Thoracic aorta (tissue), 2 donors: ENCODE results near the gene TTBK1. TPM values are rescaled to one million over a fixed set of nuclear protein-coding genes. Genes with fewer than 3 reads are reported as not detected.
"Not testable (repeated sequence)": the region's sequence is repeated elsewhere in the genome, so short reads cannot be mapped to it uniquely, and the experiment has no call there.

Experiments
- ATAC-seq: fragments of 150-250 bp; one replicate; pipeline ENCODE4 v1.8.0; 2017; ENCODE audit warnings: low read depth; ENCODE audit not compliant: insufficient number of reproducible peaks, low FRiP score
- DNase-seq: peaks from one replicate; pipeline ENCODE4 v3.0.0-alpha.2; 2020; ENCODE audit warnings: low spot score
- H3K27ac ChIP-seq, 2 donors: fragments of 200-600 bp; sonication (generic); 1 replicate in 1 of 2; 2 replicates in 1 of 2; pipeline ENCODE4 v1.5.1; 2016; ENCODE audit warnings: mild to moderate bottlenecking in 2 of 2, moderate library complexity in 2 of 2
- H3K27me3 ChIP-seq: fragments of 200-600 bp; sonication (generic); replicated peaks from 2 replicates; pipeline ENCODE4 v1.6.0; 2016; ENCODE audit warnings: mild to moderate bottlenecking; ENCODE audit not compliant: insufficient read depth
- H3K36me3 ChIP-seq: fragments of 200-600 bp; sonication (generic); one replicate; pipeline ENCODE4 v1.5.1; 2016
- H3K4me1 ChIP-seq, 2 donors: fragments of 200-600 bp; sonication (generic); 1 replicate in 1 of 2; 2 replicates in 1 of 2; pipeline versions ENCODE4 v1.5.1 to v1.6.0; 2016; ENCODE audit warnings: low read depth in 2 of 2, mild to moderate bottlenecking in 1 of 2; ENCODE audit not compliant: control insufficient read depth in 1 of 2
- H3K4me3 ChIP-seq: fragments of 200-600 bp; sonication (generic); 2 replicates; pipeline ENCODE4 v1.5.1; 2016; ENCODE audit warnings: mild to moderate bottlenecking
- H3K9me3 ChIP-seq: fragments of 200-600 bp; sonication (generic); 2 replicates; pipeline ENCODE4 v1.5.1; 2016
- CTCF ChIP-seq: fragments of 200-600 bp; sonication (generic); IDR thresholded peaks from one replicate; pipeline ENCODE4 v1.5.1; 2019; ENCODE audit warnings: antibody characterized with exemption
- total RNA-seq, 2 donors: library from RNA; depleted of rRNA; stranded (reverse); fragments of >200 nt; gene quantifications; one replicate each; pipeline versions ENCODE4 v1.1.0 to v1.2.3, GENCODE V29; 2016

The TTBK1 gene
- total RNA-seq, 2 donors from 2014 or later, result not detected

GRCh38 chr6:43298565-43299337 is 55.5 kb downstream of the TTBK1 start:
- no peaks in the 10 kb centered on the region for H3K36me3 ChIP-seq
- H3K27ac ChIP-seq, result no peak overlapping the region
- ATAC-seq (no peak), DNase-seq (no peak)
- no peak for TF ChIP-seq CTCF
- no peaks in the 10 kb centered on the region for H3K27me3 ChIP-seq
- no peak overlapping the region for H3K4me3 ChIP-seq
- no peaks in the 10 kb centered on the region for H3K4me1 ChIP-seq
- no peaks in the 10 kb centered on the region for H3K9me3 ChIP-seq

- no peak overlapping the region for H3K4me3 ChIP-seq
- no peak for TF ChIP-seq CTCF
- H3K4me1 ChIP-seq, result no peaks in the 10 kb centered on the region
- H3K27ac ChIP-seq, result no peak overlapping the region
- no peaks in the 10 kb centered on the region for H3K36me3 ChIP-seq
- H3K9me3 ChIP-seq, result no peaks in the 10 kb centered on the region
- no peak for DNase-seq
- no peak for ATAC-seq
- no peaks in the 10 kb centered on the region for H3K27me3 ChIP-seq
Observed at GRCh38 chr6:43299338-43300293, 56.3 kb downstream of the TTBK1 start.

GRCh38 chr6:43301081-43301870 is 58.0 kb downstream of the TTBK1 start:
- Histone ChIP-seq H3K27me3 (no peaks in the 10 kb centered on the region), H3K27ac (no peak overlapping the region), H3K9me3 (no peaks in the 10 kb centered on the region), H3K36me3 (no peaks in the 10 kb centered on the region), H3K4me3 (no peak overlapping the region), H3K4me1 (no peaks in the 10 kb centered on the region)
- DNase-seq (no peak), ATAC-seq (no peak)
- TF ChIP-seq CTCF, result no peak

GRCh38 chr6:43302126-43302525 is 58.8 kb downstream of the TTBK1 start:
- H3K27me3 ChIP-seq, result no peaks in the 10 kb centered on the region
- TF ChIP-seq CTCF, result no peak
- no peak overlapping the region for H3K27ac ChIP-seq
- ATAC-seq (no peak), DNase-seq (no peak)
- no peaks in the 10 kb centered on the region for H3K9me3 ChIP-seq
- no peaks in the 10 kb centered on the region for H3K4me1 ChIP-seq
- H3K4me3 ChIP-seq, result no peak overlapping the region
- no peaks in the 10 kb centered on the region for H3K36me3 ChIP-seq

- DNase-seq, H3K36me3 ChIP-seq, H3K27me3 ChIP-seq, ATAC-seq, H3K4me1 ChIP-seq, H3K27ac ChIP-seq, H3K4me3 ChIP-seq, H3K9me3 ChIP-seq: not testable (repeated sequence)
Observed at GRCh38 chr6:43303006-43303405, 59.7 kb downstream of the TTBK1 start.
